ENCODE results near the gene LRMDA.

GRCh38 chr10:75441682-75442081 is 10.3 kb downstream of the LRMDA start:
- TF ChIP-seq CTCF (optimal IDR thresholded peaks at IDR 0.05 in 1 of 3, IDR thresholded peaks at IDR 0.05 in 1 of 3, conservative IDR thresholded peaks at IDR 0.05 in 1 of 3; ENCODE audit: extremely low read depth in 1 of 3, insufficient read depth in 2 of 3, low read length in 3 of 3) (no peak), EZH2 (IDR thresholded peaks at IDR 0.05; ENCODE audit: low read length) (no peak)

Measured in keratinocyte (primary cell).